Activated CD4-positive, alpha-beta T cell treated with anti-CD3 and anti-CD28 coated beads, Interleukin-2, amount 10 ng/mL, durations not matched to agents 24 days and 14 days (primary cell): ENCODE measurements around the gene COG5. TPM values are rescaled to one million over a fixed set of nuclear protein-coding genes. Genes with fewer than 3 reads are reported as not detected.
"Not testable (repeated sequence)": the region's sequence is repeated elsewhere in the genome, so short reads cannot be mapped to it uniquely, and the experiment has no call there.

ENCODE experiments used
- DNase-seq: peaks from one replicate; pipeline ENCODE4 v3.0.0; 2022
- H3K27ac Mint-ChIP-seq: one replicate; pipeline ENCODE4 v1.8.0; 2022; ENCODE audit warnings: mild to moderate bottlenecking, mixed read lengths
- H3K27me3 Mint-ChIP-seq: one replicate; pipeline ENCODE4 v1.8.0; 2022; ENCODE audit warnings: mixed read lengths
- H3K36me3 Mint-ChIP-seq: one replicate; pipeline ENCODE4 v1.8.0; 2022; ENCODE audit warnings: low read depth, mild to moderate bottlenecking, mixed read lengths
- H3K4me1 Mint-ChIP-seq: one replicate; pipeline ENCODE4 v1.8.0; 2021; ENCODE audit warnings: mixed read lengths
- H3K4me3 Mint-ChIP-seq: one replicate; pipeline ENCODE4 v1.8.0; 2022; ENCODE audit warnings: mild to moderate bottlenecking, moderate library complexity, mixed read lengths
- H3K9me3 Mint-ChIP-seq: one replicate; pipeline ENCODE4 v1.8.0; 2021; ENCODE audit warnings: mixed read lengths
- intact Hi-C: fragments of 100-400 bp; cut with micrococcal nuclease; formaldehyde crosslinking; loops from one replicate; pipeline ENCODE4 v1.15.1; 2023
- total RNA-seq: library from RNA; stranded (reverse); gene quantifications from 2 replicates; pipeline ENCODE4 v1.2.3, GENCODE V29; 2022

The COG5 gene
- total RNA-seq, 1 donor from 2014 or later = 43.3 TPM

DNA sequence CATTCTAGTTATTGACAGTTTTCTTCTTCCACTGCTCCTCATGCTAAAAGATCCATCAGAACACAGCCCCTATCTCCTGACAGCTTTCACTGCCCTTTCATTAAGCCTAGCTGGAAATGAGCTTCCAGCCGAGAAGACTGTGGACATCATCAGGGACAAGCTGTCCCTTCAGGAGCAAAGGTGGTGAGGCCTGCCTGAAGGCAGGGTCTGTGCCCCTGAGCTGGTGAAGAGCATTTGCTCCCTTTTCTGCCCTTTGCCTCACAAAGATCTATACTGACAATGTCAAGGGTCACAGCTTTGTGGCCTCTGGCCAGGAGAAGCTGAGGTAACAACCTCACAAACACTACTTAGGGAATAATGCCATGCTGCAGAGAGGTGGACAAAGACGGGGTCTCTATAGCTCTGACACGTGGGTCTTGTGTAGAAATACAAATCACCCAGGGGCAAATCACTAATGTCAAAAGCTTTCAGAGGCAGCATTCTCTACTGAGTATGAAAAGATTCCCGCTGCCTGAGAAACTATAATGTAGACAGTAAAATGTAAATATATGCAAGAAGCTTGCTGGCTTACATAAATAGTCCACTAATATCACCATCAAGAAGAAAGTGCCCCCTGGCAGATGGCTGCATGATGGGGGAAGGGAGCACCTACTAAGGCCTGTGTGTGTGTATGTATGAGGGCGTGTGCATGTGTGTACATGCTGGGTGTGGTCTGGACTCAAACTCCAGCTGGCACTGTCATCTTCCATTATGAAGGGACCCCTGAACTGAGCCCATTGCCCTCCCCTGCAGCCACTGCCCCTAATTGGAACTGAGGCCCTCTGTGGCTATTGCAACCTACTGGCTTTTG, 339.1 kb downstream of the COG5 start:
- H3K4me3 Mint-ChIP-seq = no peak overlapping the region
- no peaks in the 10 kb centered on the region for H3K9me3 Mint-ChIP-seq
- no peaks in the 10 kb centered on the region for H3K36me3 Mint-ChIP-seq
- H3K4me1 Mint-ChIP-seq = no peaks in the 10 kb centered on the region
- H3K27ac Mint-ChIP-seq = no peak overlapping the region
- H3K27me3 Mint-ChIP-seq = no peaks in the 10 kb centered on the region
- intact Hi-C loops = no loop called here
- DNase-seq = no peak

DNA sequence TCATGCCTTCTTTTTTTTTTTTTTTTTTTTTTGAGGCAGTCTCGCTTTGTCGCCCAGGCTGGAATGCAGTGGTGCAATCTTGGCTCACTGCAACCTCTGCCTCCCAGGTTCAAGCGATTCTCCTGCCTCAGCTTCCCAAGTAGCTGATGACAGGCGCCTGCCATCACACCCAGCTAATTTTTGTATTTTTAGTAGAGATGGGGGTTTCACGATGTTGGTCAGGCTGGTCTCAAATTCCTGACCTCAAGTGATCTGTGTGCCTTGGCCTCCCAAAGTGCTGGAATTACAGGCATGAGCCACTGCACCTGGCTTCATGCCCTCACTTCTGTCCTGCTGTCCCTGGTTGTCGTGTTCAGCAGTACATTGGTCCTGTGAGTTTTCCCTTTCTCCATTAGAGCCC, 342.9 kb downstream of the COG5 start:
- DNase-seq, H3K36me3 Mint-ChIP-seq, H3K4me1 Mint-ChIP-seq, H3K9me3 Mint-ChIP-seq, H3K27me3 Mint-ChIP-seq, intact Hi-C loops, H3K27ac Mint-ChIP-seq, H3K4me3 Mint-ChIP-seq: not testable (repeated sequence)

DNA sequence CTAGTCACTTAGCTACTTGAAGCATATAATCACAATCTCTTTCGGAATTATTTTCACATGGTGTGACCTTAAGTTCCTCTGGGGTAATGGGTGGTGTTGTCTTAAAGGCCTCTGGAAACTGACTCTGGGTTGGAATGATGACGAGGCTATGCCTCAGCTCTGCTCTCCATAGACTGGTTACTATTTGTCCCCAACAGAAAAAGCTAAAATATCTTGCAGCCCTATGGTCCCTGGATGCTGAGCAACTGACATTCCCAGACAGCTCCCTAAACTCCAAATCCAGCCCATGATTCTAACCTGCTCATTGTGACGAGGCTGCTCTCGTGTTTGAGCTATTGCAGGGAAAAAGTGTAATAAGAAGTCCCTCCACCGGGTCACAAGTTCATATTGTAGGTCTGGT, 343.4 kb downstream of the COG5 start:
- intact Hi-C loops = no loop called here
- H3K4me3 Mint-ChIP-seq = no peak overlapping the region
- H3K9me3 Mint-ChIP-seq = peaks cover 8% of the 10 kb centered on the region
- no peaks in the 10 kb centered on the region for H3K4me1 Mint-ChIP-seq
- no peaks in the 10 kb centered on the region for H3K27me3 Mint-ChIP-seq
- DNase-seq = no peak
- peaks cover 5% of the 10 kb centered on the region for H3K36me3 Mint-ChIP-seq
- H3K27ac Mint-ChIP-seq = no peak overlapping the region

DNA sequence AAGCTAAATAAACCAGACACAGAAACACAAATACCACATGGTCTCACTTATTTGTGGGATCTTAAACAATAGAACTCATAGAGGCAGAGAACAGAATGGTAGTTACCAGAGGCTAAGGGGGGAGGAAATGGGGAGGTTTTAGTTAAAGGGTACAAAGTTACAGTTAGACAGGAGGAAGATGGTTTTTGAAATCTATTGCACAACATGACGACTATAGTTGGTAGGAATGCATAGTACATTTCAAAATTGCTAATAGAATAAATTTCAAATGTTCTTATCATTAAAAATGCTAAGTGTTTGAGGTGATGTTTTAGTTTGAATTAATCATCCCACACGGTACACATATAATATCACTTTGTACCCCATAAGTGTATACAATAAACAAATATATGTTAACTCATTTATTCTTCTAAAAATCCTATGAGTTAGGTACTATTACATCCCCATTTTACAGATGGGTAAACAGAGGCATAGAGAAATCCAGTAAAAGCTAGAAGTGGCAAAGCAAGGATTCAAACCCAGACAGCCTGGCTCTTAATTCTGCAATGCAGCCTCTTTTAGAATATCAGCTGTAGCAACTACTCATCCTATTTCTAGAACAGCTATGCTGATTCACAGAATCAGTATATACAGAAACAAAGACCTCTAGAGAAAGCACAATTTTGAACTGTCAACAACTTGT, 344.0 kb downstream of the COG5 start:
- no peak for DNase-seq
- no peak overlapping the region for H3K4me3 Mint-ChIP-seq
- intact Hi-C loops = no loop called here
- peaks cover 13% of the 10 kb centered on the region for H3K9me3 Mint-ChIP-seq
- H3K27me3 Mint-ChIP-seq = no peaks in the 10 kb centered on the region
- no peaks in the 10 kb centered on the region for H3K4me1 Mint-ChIP-seq
- H3K36me3 Mint-ChIP-seq = peaks cover 7% of the 10 kb centered on the region
- H3K27ac Mint-ChIP-seq = no peak overlapping the region

DNA sequence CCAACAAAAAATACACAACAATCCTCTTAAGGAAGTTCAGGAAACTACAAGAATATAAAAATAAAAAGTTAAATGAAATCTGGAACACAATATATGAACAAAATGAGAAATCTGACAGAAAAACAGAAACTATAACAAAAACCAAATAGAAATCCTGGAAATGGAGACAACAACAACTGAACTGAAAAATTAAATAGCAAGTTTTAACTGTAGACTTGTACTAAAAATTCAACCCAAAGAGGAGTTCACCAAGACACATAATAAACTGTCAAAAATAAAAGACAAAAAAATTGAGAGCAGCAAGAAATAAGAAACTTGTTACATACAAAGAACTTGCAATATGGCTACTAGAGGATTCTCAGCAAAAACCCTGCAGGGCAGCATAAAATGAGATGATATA, 349.8 kb downstream of the COG5 start:
- peaks cover 29% of the 10 kb centered on the region for H3K36me3 Mint-ChIP-seq
- H3K9me3 Mint-ChIP-seq = peaks cover 22% of the 10 kb centered on the region
- intact Hi-C loops = no loop called here
- no peaks in the 10 kb centered on the region for H3K27me3 Mint-ChIP-seq
- H3K27ac Mint-ChIP-seq = no peak overlapping the region
- no peak overlapping the region for H3K4me3 Mint-ChIP-seq
- DNase-seq = no peak
- H3K4me1 Mint-ChIP-seq = no peaks in the 10 kb centered on the region

DNA sequence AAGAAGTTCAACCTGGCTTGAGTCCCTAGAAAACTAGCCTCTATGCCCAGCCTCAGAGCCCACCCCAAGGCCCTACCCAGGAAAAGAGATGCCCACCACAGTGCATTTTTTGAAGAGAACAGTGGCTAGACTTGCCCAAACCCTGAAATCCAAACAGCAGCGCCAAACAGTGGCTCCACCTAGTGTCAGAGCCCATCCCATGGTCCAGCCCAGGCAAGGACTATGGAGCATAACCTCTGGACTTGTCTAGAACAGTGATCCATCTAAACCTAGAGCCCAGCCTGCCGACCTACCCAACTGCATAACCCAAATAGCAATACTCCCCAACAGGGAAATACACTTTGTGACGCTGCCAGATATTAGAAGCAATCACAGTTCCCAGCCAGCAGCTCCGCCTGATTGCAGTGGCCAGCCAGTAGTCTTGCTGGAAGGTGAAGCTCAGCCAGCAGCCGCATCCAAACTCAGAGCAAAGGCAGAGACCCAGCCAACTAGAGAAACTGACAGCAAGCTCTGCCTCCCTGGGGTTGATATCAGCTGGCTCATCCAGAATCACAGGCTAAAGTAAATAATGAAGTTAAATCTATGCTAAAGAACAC, 350.4 kb downstream of the COG5 start:
- Mint-ChIP-seq H3K9me3 (peaks cover 22% of the 10 kb centered on the region), H3K4me1 (no peaks in the 10 kb centered on the region), H3K27me3 (no peaks in the 10 kb centered on the region), H3K36me3 (peaks cover 30% of the 10 kb centered on the region), H3K27ac (no peak overlapping the region), H3K4me3 (no peak overlapping the region)
- no peak for DNase-seq
- intact Hi-C loops = no loop called here

DNA sequence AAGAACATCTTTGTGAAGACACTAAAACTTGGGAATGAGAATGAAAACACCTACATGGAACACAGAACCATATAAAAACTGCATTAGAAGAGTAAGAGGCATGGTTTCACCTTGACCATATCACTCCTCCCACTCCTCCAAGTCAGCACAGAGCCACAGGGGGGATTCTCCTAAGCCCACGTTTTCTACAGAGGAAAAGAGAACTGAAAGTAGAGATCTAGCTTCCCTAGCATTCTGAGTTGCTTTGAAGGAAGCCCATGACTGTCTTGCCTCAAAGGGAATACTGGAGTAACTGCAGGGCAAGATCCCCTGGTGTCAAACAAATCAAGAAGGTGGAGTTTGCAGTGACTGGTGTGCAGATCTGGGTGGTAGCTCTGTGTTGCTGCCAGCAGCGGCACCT, 351.0 kb downstream of the COG5 start:
- Mint-ChIP-seq H3K27me3 (no peaks in the 10 kb centered on the region), H3K4me1 (no peaks in the 10 kb centered on the region), H3K27ac (no peak overlapping the region), H3K36me3 (peaks cover 30% of the 10 kb centered on the region), H3K4me3 (no peak overlapping the region), H3K9me3 (peaks cover 22% of the 10 kb centered on the region)
- intact Hi-C loops = no loop called here
- no peak for DNase-seq

DNA sequence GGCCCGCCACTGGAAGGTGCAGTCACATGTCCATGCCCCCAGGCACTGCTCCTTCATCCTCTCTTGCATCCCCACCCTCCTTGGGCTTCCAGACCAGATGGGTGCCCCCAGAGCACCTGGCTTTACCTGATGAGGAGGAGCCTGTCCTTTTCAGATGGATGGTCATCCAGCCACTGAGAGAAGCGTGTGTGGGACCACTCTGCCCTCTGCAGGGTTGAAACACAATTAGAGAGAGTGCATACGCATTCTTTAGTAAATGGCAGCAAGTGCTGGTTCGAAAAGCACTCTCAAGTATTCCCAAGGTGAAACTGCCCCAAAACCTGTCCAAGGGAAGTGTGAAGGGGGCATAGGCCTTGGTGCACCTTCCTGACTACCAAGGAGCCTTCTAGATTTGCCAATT, 353.3 kb downstream of the COG5 start:
- peaks cover 34% of the 10 kb centered on the region for H3K36me3 Mint-ChIP-seq
- no peak for DNase-seq
- H3K4me3 Mint-ChIP-seq = no peak overlapping the region
- peaks cover 14% of the 10 kb centered on the region for H3K9me3 Mint-ChIP-seq
- H3K27ac Mint-ChIP-seq = no peak overlapping the region
- H3K4me1 Mint-ChIP-seq = no peaks in the 10 kb centered on the region
- no peaks in the 10 kb centered on the region for H3K27me3 Mint-ChIP-seq
- intact Hi-C loops = no loop called here

DNA sequence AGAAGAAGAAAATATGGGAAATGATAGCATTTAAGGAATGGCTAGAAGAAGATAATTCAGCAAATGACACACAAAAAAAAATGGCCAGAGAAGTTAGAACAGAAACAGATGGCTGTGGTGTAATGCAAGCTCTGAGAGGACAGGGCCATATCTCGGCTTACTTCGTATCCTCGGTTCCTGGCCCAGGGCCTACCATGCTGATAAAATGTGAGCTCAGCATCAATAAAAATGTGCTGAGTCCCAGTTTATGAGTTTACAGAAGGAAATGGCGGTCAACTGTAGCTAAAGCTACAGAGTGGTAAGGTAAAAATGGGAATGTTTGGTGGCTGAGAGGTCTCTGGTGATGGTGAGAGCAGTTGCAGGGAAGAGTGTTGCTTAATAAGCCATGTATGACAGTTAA, 354.2 kb downstream of the COG5 start:
- DNase-seq = no peak
- peaks cover 36% of the 10 kb centered on the region for H3K36me3 Mint-ChIP-seq
- no peaks in the 10 kb centered on the region for H3K27me3 Mint-ChIP-seq
- intact Hi-C loops = loop anchor here (10.0 kb wide), 1 partner anchor 515 kb away; no protein-coding TSS in a partner anchor
- H3K9me3 Mint-ChIP-seq = peaks cover 9% of the 10 kb centered on the region
- no peak overlapping the region for H3K4me3 Mint-ChIP-seq
- H3K27ac Mint-ChIP-seq = no peak overlapping the region
- H3K4me1 Mint-ChIP-seq = no peaks in the 10 kb centered on the region

DNA sequence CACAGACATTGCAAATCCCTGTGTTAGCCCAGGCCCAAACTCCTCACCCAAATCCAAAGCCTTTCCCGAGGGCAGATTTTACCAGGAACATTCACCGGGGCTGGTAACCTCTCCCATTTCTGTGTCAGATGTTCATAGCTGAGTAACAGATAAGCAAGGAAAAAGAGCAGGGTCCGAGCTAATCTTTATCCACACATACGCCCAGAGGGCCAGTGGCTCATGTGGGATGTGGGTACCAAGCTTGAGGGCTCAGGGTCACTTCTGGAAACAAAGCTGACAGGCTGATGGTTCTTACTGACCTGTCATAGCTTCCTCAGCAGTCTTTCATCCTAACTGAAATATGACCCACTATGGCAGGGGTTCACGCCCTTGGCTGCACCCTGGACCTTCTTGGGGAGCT, 355.2 kb downstream of the COG5 start:
- Mint-ChIP-seq H3K9me3 (peaks cover 4% of the 10 kb centered on the region), H3K36me3 (peaks cover 39% of the 10 kb centered on the region), H3K4me3 (no peak overlapping the region), H3K27ac (no peak overlapping the region), H3K4me1 (no peaks in the 10 kb centered on the region), H3K27me3 (no peaks in the 10 kb centered on the region)
- intact Hi-C loops = loop anchor here (10.0 kb wide), 1 partner anchor 516 kb away; no protein-coding TSS in a partner anchor
- no peak for DNase-seq

DNA sequence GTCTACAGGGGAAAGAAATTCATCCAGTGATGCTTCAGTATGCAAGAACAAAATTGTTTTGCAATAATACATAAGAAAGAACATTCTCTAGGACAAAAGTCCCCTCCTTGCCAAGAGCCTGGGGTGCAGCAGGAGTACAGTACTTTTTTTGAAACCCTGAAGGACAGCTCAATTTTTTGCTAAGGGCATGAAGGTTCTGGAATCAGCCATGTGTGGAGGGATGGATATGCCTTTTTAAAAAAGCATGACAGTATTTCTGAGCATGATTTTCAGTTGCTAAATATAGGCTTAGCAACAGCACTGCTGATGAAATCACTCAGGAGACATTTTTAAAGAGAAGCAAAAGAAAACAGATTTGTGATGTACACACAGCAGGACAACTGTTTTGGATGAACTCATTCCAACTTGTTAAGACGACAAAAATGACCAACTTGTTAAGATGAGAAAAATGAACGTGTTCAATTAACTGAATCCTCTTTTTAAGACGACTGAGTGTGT, 355.6 kb downstream of the COG5 start:
- Mint-ChIP-seq H3K27me3 (no peaks in the 10 kb centered on the region), H3K9me3 (no peaks in the 10 kb centered on the region), H3K4me1 (no peaks in the 10 kb centered on the region), H3K36me3 (peaks cover 36% of the 10 kb centered on the region), H3K4me3 (no peak overlapping the region), H3K27ac (no peak overlapping the region)
- DNase-seq = no peak
- intact Hi-C loops = loop anchor here (10.0 kb wide), 1 partner anchor 517 kb away; no protein-coding TSS in a partner anchor

DNA sequence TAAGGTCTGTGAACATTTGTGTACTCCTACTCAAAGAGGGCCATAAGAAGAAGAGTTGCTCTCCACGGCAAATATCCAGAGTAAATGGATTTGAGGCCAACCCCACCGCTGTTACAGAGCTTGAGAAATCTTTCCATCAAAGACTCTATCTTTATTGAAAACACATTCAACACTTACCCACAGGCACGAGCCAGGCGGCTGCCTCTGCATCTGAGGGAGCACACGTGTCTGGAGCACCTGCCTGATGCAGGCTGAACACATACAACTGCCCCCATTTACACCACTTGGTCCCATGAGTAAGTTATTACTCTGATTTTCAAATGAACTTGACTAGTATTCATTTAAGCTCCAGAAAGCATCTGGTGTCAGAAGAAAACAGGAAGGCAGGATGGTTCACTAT, 356.3 kb downstream of the COG5 start:
- intact Hi-C loops = loop anchor here (10.0 kb wide), 1 partner anchor 517 kb away; no protein-coding TSS in a partner anchor
- no peak overlapping the region for H3K27ac Mint-ChIP-seq
- no peaks in the 10 kb centered on the region for H3K27me3 Mint-ChIP-seq

DNA sequence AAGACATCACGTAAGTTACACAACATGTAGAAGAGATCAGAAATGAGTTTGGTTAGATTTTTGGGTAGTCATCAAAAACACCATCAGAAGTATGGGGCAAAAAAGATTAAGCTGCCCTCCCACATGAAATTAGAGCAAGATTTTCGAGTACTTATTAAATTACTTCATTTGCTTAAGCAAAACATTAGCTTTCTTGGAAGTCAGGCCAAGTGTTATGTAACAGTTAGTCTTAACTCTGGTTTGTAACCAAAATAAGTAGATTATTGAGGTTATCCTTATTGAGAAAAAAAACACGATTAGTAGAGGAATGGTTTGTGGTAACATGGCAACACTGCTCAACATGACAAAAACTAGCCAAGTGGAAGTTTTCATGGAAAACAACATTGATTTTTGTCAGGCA, 357.0 kb downstream of the COG5 start:
- DNase-seq = no peak
- intact Hi-C loops = loop anchor here (10.0 kb wide), 1 partner anchor 518 kb away; no protein-coding TSS in a partner anchor
- Mint-ChIP-seq H3K4me3 (no peak overlapping the region), H3K36me3 (peaks cover 43% of the 10 kb centered on the region), H3K4me1 (no peaks in the 10 kb centered on the region), H3K27me3 (no peaks in the 10 kb centered on the region), H3K9me3 (no peaks in the 10 kb centered on the region), H3K27ac (no peak overlapping the region)

More for the DNA sequence above, 356.3 kb downstream of the COG5 start:
- H3K36me3 Mint-ChIP-seq = peaks cover 39% of the 10 kb centered on the region
- no peaks in the 10 kb centered on the region for H3K4me1 Mint-ChIP-seq
- no peaks in the 10 kb centered on the region for H3K9me3 Mint-ChIP-seq
- DNase-seq = no peak
- no peak overlapping the region for H3K4me3 Mint-ChIP-seq

DNA sequence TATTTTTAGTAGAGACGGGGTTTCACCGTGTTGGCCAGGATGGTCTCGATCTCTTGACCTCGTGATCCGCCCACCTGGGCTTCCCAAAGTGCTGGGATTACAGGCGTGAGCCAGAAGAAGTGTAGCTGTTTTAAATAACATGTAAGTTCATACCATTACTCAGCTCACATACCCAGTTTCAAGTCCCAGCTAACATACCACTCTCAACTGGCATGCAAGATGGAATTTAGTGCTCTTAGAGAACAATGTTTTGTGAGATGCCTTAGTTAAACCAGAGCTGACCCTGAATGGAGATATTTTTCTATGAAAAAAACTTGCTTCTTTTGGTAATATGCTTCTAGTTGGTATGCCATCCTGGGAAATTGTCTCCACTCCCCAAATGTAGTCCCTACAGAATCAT, 357.6 kb downstream of the COG5 start:
- Mint-ChIP-seq H3K9me3 (no peaks in the 10 kb centered on the region), H3K36me3 (peaks cover 44% of the 10 kb centered on the region), H3K27ac (no peak overlapping the region), H3K4me1 (no peaks in the 10 kb centered on the region), H3K27me3 (no peaks in the 10 kb centered on the region), H3K4me3 (no peak overlapping the region)
- intact Hi-C loops = loop anchor here (10.0 kb wide), 1 partner anchor 519 kb away; no protein-coding TSS in a partner anchor
- DNase-seq = no peak
